ENCODE measurements around the gene MED13L. TPM values are rescaled to one million over a fixed set of nuclear protein-coding genes. Genes with fewer than 3 reads are reported as not detected.

MED13L gene
- total and polyA plus RNA-seq, 2 of the 8 experiments (the other 6 are each of a cell fraction or from before 2014, with no cell fraction given), result 15.9 to 51.7 TPM

DNA sequence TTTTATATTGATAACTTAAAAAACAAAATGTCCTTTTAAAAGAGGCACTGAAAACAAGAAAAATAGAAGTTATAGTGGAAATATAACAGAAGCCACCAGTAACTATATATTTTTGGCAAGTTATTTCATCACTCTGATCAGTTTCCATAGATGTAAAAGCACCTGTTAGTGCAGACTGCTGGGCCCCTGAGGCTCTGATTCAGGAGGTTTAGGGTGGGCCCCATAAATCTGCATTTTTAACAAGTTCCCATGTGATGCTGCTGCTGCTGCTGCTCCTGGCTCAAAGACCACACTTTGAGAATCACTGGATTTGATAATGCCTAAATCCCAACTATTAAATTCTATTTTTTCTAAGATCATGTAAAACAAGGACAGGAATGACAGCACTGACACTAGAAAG lies 251.1 kb downstream of the MED13L start (continued):
- TF ChIP-seq CREB1 (IDR thresholded peaks at IDR 0.05) (no peak), CHD1 (IDR thresholded peaks at IDR 0.05; ENCODE audit: low read depth, low read length) (no peak), RAD21 (IDR thresholded peaks at IDR 0.05 in 1 of 2, conservative IDR thresholded peaks at IDR 0.05 in 1 of 2; ENCODE audit: low read depth in 2 of 2, low read length in 2 of 2) (no peak), TAF7 (optimal IDR thresholded peaks at IDR 0.05; ENCODE audit: borderline replicate concordance, low read depth, low read length) (no peak)
- TF ChIP-seq, protein P1, sequence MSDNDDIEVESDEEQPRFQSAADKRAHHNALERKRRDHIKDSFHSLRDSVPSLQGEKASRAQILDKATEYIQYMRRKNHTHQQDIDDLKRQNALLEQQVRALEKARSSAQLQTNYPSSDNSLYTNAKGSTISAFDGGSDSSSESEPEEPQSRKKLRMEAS (IDR thresholded peaks at IDR 0.05), result no peak
- TF ChIP-seq, protein P2, sequence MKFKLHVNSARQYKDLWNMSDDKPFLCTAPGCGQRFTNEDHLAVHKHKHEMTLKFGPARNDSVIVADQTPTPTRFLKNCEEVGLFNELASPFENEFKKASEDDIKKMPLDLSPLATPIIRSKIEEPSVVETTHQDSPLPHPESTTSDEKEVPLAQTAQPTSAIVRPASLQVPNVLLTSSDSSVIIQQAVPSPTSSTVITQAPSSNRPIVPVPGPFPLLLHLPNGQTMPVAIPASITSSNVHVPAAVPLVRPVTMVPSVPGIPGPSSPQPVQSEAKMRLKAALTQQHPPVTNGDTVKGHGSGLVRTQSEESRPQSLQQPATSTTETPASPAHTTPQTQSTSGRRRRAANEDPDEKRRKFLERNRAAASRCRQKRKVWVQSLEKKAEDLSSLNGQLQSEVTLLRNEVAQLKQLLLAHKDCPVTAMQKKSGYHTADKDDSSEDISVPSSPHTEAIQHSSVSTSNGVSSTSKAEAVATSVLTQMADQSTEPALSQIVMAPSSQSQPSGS (IDR thresholded peaks at IDR 0.05; ENCODE audit: low read length), result no peak
